HG02938 (cell line): ENCODE results near the gene SYTL5.

Source experiments
- ATAC-seq: cut with Tn5 transposase; IDR thresholded peaks from one replicate; pipeline ENCODE4 v1.9.1; 2021; ENCODE audit warnings: mild to moderate bottlenecking, moderate library complexity; ENCODE audit not compliant: unreplicated experiment

Gene SYTL5

GRCh38 chrX:38018766-38019425 lies 12.5 kb downstream of the SYTL5 start:
- ATAC-seq = no peak

DNA sequence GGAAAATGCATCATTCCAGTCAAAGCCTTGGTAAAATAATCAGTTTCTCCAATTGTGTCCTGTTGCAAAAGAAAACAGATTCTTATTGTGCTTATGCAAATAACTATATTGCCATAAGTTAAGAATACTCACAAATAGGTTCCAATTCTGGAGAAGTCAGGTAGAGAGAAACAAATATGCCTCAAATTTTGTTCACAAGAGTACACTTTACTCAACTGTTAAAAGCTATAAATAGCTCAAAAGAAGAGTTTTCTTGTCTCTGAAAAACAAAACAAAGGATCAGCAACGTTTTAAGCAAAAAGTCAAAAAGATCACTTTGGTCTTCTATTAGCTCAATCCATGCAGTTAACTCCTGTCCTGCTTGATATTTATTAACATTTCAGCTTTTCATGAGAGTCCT lies 21.9 kb downstream of the SYTL5 start:
- no peak for ATAC-seq

DNA sequence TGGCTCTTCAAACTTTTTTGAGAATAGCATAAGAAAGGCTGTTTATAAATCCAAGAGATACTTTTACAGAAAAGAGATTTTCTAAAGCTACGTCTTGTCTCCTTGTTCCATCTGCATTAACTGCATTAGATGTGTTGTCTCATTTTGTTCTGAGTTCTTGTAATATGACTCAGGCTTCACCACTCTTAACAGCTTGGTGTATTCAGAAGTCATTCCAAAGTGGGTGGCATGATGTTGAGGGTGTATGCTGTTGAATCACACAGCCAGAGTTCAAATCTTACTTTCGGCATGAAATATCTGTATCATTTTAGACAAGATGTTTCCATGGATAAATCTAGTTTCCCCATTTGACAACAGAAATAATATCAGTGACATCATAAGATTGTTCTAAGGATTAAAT lies 30.1 kb downstream of the SYTL5 start:
- no peak for ATAC-seq

DNA sequence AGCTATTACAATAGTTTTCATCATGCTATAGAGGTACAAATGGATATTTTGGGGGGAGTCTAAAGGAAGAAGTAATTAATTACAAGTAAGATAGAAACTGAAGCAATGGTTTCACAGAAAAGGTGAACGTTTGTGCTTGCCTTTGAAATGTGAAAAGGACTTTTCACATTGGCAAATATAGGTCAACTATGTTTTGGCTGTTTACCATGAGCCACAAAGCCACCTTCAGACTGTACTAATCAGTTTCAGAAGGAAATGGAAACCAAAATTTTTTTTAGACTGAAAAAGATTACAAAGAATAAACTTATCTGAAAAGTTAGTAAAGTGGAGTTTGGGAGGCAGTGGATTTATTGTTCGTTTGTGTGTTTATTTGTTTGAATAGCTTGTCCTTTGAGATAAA lies 32.1 kb downstream of the SYTL5 start:
- ATAC-seq = no peak

GRCh38 chrX:38041237-38041636 lies 34.9 kb downstream of the SYTL5 start:
- ATAC-seq = no peak

- ATAC-seq = no peak
Measured at GRCh38 chrX:38044701-38045100, 38.3 kb downstream of the SYTL5 start.

GRCh38 chrX:38045538-38046096 lies 39.3 kb downstream of the SYTL5 start:
- ATAC-seq = no peak

DNA sequence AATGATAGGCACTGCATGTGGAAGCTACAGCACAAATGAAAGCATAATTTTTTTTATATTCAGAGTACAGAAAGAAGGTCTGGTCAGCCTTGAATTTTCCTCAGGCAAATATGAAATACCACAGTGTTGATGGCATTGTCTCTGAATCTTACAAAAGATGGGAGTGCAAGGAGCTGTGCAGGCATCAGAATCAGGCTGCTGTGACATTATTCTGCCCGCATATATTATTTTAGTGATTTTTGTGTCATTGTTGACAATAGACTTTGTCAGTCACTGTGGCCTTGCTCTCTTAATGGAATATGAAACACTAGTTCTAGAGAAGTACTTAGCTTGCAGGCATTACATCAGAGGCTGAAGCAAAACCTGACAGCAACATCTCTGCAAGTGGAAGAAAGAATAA lies 42.5 kb downstream of the SYTL5 start:
- no peak for ATAC-seq

DNA sequence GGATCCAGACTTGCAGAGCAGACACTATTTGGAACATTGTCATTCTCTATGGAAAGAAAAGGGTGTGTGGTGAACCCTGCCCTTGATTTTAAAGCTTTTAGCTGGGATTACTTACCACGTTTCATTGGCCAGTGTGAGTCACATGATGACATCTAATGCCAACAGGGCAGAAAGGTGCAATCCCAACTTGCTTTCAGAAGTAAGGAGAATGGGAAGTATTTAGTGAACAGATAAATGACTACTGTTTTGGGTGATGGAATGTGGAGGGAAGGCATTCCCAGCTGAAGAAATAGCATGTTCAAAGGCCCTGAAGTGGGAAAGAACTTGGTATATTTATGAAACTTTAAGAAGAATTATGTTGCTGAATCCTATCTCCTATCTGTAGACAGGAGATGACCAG lies 44.5 kb downstream of the SYTL5 start:
- no peak for ATAC-seq

DNA sequence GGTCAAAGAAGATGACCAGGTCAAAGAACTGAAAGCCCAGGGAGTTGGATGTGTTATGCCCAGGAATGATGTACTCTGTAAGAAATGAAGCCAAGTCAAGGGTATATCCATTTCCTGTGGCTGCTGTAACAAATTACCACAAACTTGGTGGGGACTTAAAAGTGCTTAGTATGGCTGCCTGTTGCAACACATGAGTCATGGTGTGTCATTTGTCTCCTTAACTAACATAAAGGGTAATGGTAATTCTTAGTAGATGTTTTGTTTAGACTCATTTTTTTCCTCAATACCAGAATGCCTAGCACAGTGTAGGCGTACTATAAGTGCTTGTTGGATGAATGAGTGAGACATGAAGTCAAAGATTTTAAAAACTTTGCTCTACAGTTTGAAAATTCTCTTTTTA lies 45.7 kb downstream of the SYTL5 start:
- no peak for ATAC-seq

- ATAC-seq = no peak
Measured at GRCh38 chrX:38055170-38055847, 49.0 kb downstream of the SYTL5 start.

DNA sequence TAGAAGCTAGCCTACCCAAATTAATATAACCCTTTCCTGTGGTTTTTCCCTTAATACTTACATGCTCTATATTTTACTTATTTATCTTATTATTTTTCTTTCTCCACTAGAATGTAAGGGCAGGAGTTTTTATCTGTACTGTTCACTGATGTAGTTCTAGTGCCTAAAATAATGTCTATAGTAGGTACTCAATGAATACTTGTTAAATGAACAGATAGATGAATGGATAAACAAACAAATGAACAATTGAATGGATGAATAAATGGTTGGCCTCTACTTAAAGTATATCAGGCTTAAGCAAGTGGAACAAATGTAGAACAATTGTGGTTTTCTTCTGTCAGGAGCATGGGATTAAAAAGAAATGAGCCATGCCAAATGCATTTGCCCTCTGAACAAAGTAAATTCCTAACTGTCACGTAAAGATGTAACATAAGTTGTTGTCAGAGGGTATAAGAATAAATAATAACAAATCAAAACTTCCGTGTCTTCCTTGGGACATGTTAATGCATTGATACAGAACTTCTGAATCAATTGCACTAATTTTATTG lies 54.1 kb downstream of the SYTL5 start:
- no peak for ATAC-seq

DNA sequence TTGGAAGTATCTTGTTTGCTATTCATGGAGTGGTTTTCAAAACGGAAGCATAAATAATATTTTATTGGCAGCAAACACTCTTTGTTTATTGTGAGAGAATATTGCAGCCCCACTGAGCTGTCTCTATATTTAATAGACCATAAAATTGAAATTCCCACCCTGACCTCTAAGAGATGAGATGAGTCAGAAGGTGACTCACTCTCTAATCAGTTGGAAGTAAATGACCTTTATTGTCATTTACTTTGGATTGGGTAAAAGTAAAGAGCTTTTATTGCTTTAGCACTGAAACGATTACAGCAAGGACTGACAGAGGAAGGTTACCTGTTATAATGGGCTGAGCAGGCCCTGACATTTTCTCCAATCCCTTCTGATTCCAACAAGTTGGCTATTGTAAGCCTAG lies 55.0 kb downstream of the SYTL5 start:
- ATAC-seq = no peak

GRCh38 chrX:38066934-38067333 lies 60.6 kb downstream of the SYTL5 start:
- no peak for ATAC-seq

DNA sequence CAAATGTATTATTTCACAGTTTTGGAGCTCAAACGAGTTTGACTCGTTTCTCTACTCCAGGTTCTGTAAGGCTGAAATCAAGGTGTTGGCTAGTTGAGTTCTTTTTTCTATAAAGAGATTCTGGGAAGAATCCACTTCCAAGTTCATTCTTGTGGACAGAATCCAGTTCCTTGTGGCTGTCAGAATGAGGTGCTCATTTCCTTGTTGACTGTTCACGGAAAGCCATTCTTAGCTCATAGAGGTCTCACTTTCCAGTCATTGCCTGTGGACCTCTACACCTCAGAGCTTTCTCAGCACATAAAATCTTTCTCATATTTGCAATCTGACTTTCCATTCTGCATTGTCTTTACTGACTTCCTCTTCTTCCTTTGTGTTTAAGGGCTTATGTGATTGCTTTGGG lies 62.9 kb downstream of the SYTL5 start:
- ATAC-seq = no peak

- ATAC-seq = no peak
Measured at GRCh38 chrX:38069991-38070390, 63.6 kb downstream of the SYTL5 start.

DNA sequence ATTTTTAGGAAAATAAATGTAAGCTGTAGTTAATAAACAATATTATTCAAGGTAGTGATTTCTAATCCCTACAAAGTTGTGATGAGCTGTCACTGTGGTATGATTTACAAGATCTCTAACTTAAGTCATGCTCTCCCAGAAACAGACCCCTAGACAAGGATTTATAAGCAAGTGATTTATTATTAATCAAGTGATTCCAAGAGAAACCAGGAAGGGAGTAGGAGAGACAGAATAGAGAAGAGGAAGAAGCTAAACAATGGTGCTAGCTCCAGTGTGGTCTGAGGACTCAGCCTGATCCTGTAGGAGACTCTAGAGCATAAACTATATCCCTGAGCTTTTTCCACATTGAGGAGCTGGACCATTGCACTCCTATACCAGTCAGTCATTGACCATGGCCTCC lies 73.1 kb downstream of the SYTL5 start:
- ATAC-seq = no peak

- ATAC-seq = no peak
Measured at GRCh38 chrX:38080808-38081207, 74.5 kb downstream of the SYTL5 start.

DNA sequence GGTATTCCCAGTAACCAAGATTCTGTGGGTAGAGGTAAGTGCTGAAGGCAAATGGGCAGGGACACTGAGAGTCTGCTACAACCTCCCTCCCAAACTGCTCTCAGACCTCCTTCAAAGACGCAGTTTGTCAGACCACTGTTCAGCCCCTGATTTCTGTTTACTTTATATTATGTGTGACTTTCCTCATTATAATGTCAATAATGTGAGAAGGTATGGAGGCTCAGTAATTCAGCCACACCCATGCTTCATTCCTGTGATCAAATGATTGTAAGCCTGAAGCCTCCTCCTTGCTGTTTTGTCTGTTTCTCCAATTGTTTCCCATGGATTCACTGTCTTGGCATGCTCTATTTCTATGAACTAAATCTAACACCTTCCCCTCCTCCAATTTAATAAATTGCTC lies 75.6 kb downstream of the SYTL5 start:
- ATAC-seq = no peak

- ATAC-seq = no peak
Measured at GRCh38 chrX:38082309-38082708, 76.0 kb downstream of the SYTL5 start.

DNA sequence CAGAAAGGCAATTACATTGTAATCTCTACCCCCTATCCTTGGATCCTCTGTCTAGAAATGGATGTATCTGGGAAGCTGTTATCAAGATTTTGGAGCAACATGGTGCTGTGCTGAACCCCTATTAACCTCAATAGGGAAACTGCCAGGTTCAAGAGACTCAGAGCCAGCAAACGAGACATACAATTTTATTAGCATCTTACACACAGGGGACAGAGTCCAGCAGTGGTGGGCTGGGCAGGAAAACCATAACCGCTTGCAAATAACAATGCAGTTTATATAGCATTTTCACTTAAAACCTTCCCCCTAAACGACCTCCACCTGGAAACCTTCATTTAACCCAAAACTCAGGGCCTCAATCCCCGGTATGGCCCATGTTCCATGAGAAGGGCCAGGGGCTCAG lies 79.5 kb downstream of the SYTL5 start:
- ATAC-seq = no peak

- ATAC-seq = no peak
Measured at GRCh38 chrX:38086451-38087215, 80.3 kb downstream of the SYTL5 start.
